Stimulated activated CD8-positive, alpha-beta memory T cell treated with anti-CD3 and anti-CD28 coated beads, Interleukin-12 subunit alpha, Interleukin-12 subunit beta, amount 100 ng/mL, for 1 hour (primary cell): ENCODE measurements around the gene GLB1L2.

Source experiments
- DNase-seq: peaks from one replicate; pipeline ENCODE4 v3.0.0-alpha.2; 2020; ENCODE audit warnings: low read depth

The GLB1L2 gene

GRCh38 chr11:134387501-134387900 lies 55.7 kb downstream of the GLB1L2 start:
- no peak for DNase-seq

- DNase-seq = no peak
These were observed 56.8 kb downstream of the GLB1L2 start for GRCh38 chr11:134388590-134388989.

- DNase-seq = no peak
These were observed 57.8 kb downstream of the GLB1L2 start for GRCh38 chr11:134389464-134390180.

GRCh38 chr11:134390706-134391569 lies 59.1 kb downstream of the GLB1L2 start:
- no peak for DNase-seq

- no peak for DNase-seq
These were observed 59.9 kb downstream of the GLB1L2 start for GRCh38 chr11:134391656-134392055.

GRCh38 chr11:134392953-134393615 lies 61.3 kb downstream of the GLB1L2 start:
- no peak for DNase-seq

- DNase-seq = no peak
These were observed 61.9 kb downstream of the GLB1L2 start for GRCh38 chr11:134393638-134394037.

- DNase-seq = no peak
These were observed 62.5 kb downstream of the GLB1L2 start for GRCh38 chr11:134394311-134394710.

- DNase-seq = no peak
These were observed 63.2 kb downstream of the GLB1L2 start for GRCh38 chr11:134395002-134395401.

GRCh38 chr11:134397304-134398078 lies 65.7 kb downstream of the GLB1L2 start:
- no peak for DNase-seq

GRCh38 chr11:134398079-134398444 lies 66.3 kb downstream of the GLB1L2 start:
- DNase-seq = no peak

GRCh38 chr11:134398644-134399292 lies 67.0 kb downstream of the GLB1L2 start:
- DNase-seq = no peak

- DNase-seq = no peak
These were observed 67.5 kb downstream of the GLB1L2 start for GRCh38 chr11:134399293-134399654.

- DNase-seq = no peak
These were observed 68.2 kb downstream of the GLB1L2 start for GRCh38 chr11:134399996-134400395.

- no peak for DNase-seq
These were observed 70.3 kb downstream of the GLB1L2 start for GRCh38 chr11:134401825-134402809.

- no peak for DNase-seq
These were observed 71.1 kb downstream of the GLB1L2 start for GRCh38 chr11:134402910-134403309.

GRCh38 chr11:134404575-134405341 lies 73.0 kb downstream of the GLB1L2 start:
- DNase-seq = no peak

GRCh38 chr11:134405436-134405835 lies 73.6 kb downstream of the GLB1L2 start:
- DNase-seq = no peak

- no peak for DNase-seq
These were observed 74.1 kb downstream of the GLB1L2 start for GRCh38 chr11:134405841-134406240.
